ENCODE data around the gene RARRES2. TPM values are rescaled to one million over a fixed set of nuclear protein-coding genes. Genes with fewer than 3 reads are reported as not detected.

The RARRES2 gene
- 149 and 152 TPM in 2 replicates for polyA plus RNA-seq (2013)

- peaks cover 10% of the 10 kb centered on the region for H3K79me1 ChIP-seq (ENCODE audit: low read length)
- peak within 1 kb of the TSS; percentile 85 for H3K18ac ChIP-seq (ENCODE audit: low read length)
- peak within 1 kb of the TSS; percentile 43 for H2AFZ ChIP-seq (ENCODE audit: insufficient read depth, low read length, poor library complexity)
- no peak within 1 kb of the TSS for H3K27ac ChIP-seq (ENCODE audit: low read depth, low read length)
- H4K8ac ChIP-seq (ENCODE audit: low read depth, low read length), result peak within 1 kb of the TSS; percentile 65
- peak within 1 kb of the TSS; percentile 49 for H2AK5ac ChIP-seq (ENCODE audit: low read length)
- H2BK5ac ChIP-seq (ENCODE audit: low read depth, low read length, poor library complexity), result peak within 1 kb of the TSS; percentile 36
- peak within 1 kb of the TSS; percentile 49 for H4K12ac ChIP-seq (ENCODE audit: low read depth, low read length)
- H3K23ac ChIP-seq (ENCODE audit: low read length), result no peak within 1 kb of the TSS
- H3K79me2 ChIP-seq (ENCODE audit: control insufficient read depth, insufficient read depth, low read length, poor library complexity), result peaks cover 7% of the 10 kb centered on the region
- peak within 1 kb of the TSS; percentile 68 for H3K4me3 ChIP-seq (ENCODE audit: low read depth, low read length)
- peak within 1 kb of the TSS; percentile 48 for H2BK120ac ChIP-seq (ENCODE audit: insufficient read depth, low read length, poor library complexity)
- H2BK12ac ChIP-seq (ENCODE audit: low read length), result peak within 1 kb of the TSS; percentile 59
- H4K91ac ChIP-seq (ENCODE audit: low read depth, low read length), result peak within 1 kb of the TSS; percentile 84
- peak within 1 kb of the TSS; percentile 80 for H3K4ac ChIP-seq (ENCODE audit: low read depth, low read length)
- H3K27me3 ChIP-seq (ENCODE audit: insufficient read depth, low read length), result no peaks in the 10 kb centered on the region
- H3K9ac ChIP-seq (ENCODE audit: low read length), result peak within 1 kb of the TSS; percentile 62
- peak within 1 kb of the TSS; percentile 78 for H3K4me2 ChIP-seq (ENCODE audit: low read length)
- H3K36me3 ChIP-seq (ENCODE audit: control insufficient read depth in 1 of 2, insufficient read depth in 2 of 2, low read length in 2 of 2), result peaks cover 3 to 13% of the 10 kb centered on the region in 2 experiments
- H3K9me3 ChIP-seq (ENCODE audit: insufficient read depth, low read depth, low read length), result peaks cover 5% of the 10 kb centered on the region
- H3K4me1 ChIP-seq (ENCODE audit: control insufficient read depth in 1 of 2, insufficient read depth in 2 of 2, low read length in 2 of 2), result peaks cover 14 to 17% of the 10 kb centered on the region in 2 experiments
- H3K14ac ChIP-seq (ENCODE audit: low read length), result peak within 1 kb of the TSS; percentile 82
- WGBS (ENCODE audit: extremely low coverage, insufficient coverage, insufficient read length), result no CpG with 5 or more reads among the region's 49 CpGs
- DNase-seq, result no peak
These were observed at the start of gene RARRES2 for GRCh38 chr7:150341263-150342120. Gene RARRES2 (minus strand): TSS chr7:150341629. CDS start chr7:150340609, 1,020 bp downstream.

DNA sequence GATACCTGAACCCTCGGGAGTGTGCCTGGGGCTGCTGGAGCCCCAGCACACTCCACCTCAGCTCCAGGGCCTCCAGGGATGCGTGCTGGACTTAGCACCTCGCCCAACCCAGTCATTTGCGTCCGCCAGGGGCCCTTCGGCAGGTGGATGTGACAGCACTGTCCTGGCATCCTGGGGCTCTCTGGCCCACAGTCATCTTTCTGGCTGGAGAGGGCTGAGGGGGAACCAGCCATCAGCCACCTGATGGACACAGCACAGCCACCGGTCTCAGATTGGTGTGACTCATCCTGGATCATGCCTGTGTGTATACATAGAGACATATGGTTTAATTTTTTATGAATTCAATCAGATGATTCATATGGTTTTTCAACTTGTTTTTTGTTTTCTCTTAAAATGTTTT, 48.8 kb upstream of the RARRES2 start:
- no peaks in the 10 kb centered on the region for H3K27me3 ChIP-seq (ENCODE audit: insufficient read depth, low read length)
- H3K79me2 ChIP-seq (ENCODE audit: control insufficient read depth, insufficient read depth, low read length, poor library complexity), result no peaks in the 10 kb centered on the region
- H3K4me3 ChIP-seq (ENCODE audit: low read depth, low read length), result no peak overlapping the region
- peaks cover 22 to 24% of the 10 kb centered on the region in 2 experiments for H3K36me3 ChIP-seq (ENCODE audit: control insufficient read depth in 1 of 2, insufficient read depth in 2 of 2, low read length in 2 of 2)
- H2AFZ ChIP-seq (ENCODE audit: insufficient read depth, low read length, poor library complexity), result no peak overlapping the region
- H2BK5ac ChIP-seq (ENCODE audit: low read depth, low read length, poor library complexity), result no peak overlapping the region
- no peak overlapping the region for H4K12ac ChIP-seq (ENCODE audit: low read depth, low read length)
- H3K18ac ChIP-seq (ENCODE audit: low read length), result no peak overlapping the region
- DNase-seq, result no peak
- H2AK5ac ChIP-seq (ENCODE audit: low read length), result no peak overlapping the region
- H3K9ac ChIP-seq (ENCODE audit: low read length), result no peak overlapping the region
- H3K9me3 ChIP-seq (ENCODE audit: insufficient read depth, low read depth, low read length), result no peaks in the 10 kb centered on the region
- H3K23ac ChIP-seq (ENCODE audit: low read length), result no peak overlapping the region
- H3K79me1 ChIP-seq (ENCODE audit: low read length), result no peaks in the 10 kb centered on the region
- no peak overlapping the region for H3K27ac ChIP-seq (ENCODE audit: low read depth, low read length)
- no CpG with 5 or more reads among the region's 7 CpGs for WGBS (ENCODE audit: extremely low coverage, insufficient coverage, insufficient read length)
- H3K4ac ChIP-seq (ENCODE audit: low read depth, low read length), result no peak overlapping the region
- H2BK120ac ChIP-seq (ENCODE audit: insufficient read depth, low read length, poor library complexity), result no peak overlapping the region
- no peak overlapping the region for H4K91ac ChIP-seq (ENCODE audit: low read depth, low read length)
- H4K8ac ChIP-seq (ENCODE audit: low read depth, low read length), result no peak overlapping the region
- peaks cover 3% of the 10 kb centered on the region in 2 experiments for H3K4me1 ChIP-seq (ENCODE audit: control insufficient read depth in 1 of 2, insufficient read depth in 2 of 2, low read length in 2 of 2)
- H2BK12ac ChIP-seq (ENCODE audit: low read length), result no peak overlapping the region
- H3K4me2 ChIP-seq (ENCODE audit: low read length), result no peak overlapping the region
- H3K14ac ChIP-seq (ENCODE audit: low read length), result no peak overlapping the region

- Histone ChIP-seq H2BK12ac (ENCODE audit: low read length) (no peak overlapping the region), H3K14ac (ENCODE audit: low read length) (no peak overlapping the region), H4K12ac (ENCODE audit: low read depth, low read length) (no peak overlapping the region), H3K9ac (ENCODE audit: low read length) (no peak overlapping the region), H2BK120ac (ENCODE audit: insufficient read depth, low read length, poor library complexity) (no peak overlapping the region), H3K27me3 (ENCODE audit: insufficient read depth, low read length) (no peaks in the 10 kb centered on the region), H3K18ac (ENCODE audit: low read length) (no peak overlapping the region), H3K27ac (ENCODE audit: low read depth, low read length) (no peak overlapping the region), H3K79me2 (ENCODE audit: control insufficient read depth, insufficient read depth, low read length, poor library complexity) (no peaks in the 10 kb centered on the region), H2AFZ (ENCODE audit: insufficient read depth, low read length, poor library complexity) (no peak overlapping the region), H2BK5ac (ENCODE audit: low read depth, low read length, poor library complexity) (no peak overlapping the region), H3K9me3 (ENCODE audit: insufficient read depth, low read depth, low read length) (no peaks in the 10 kb centered on the region), H3K79me1 (ENCODE audit: low read length) (no peaks in the 10 kb centered on the region), H4K91ac (ENCODE audit: low read depth, low read length) (no peak overlapping the region), H3K4me1 (ENCODE audit: control insufficient read depth in 1 of 2, insufficient read depth in 2 of 2, low read length in 2 of 2) (peaks cover 8% of the 10 kb centered on the region in 2 experiments), H3K4me3 (ENCODE audit: low read depth, low read length) (no peak overlapping the region), H3K4ac (ENCODE audit: low read depth, low read length) (no peak overlapping the region), H2AK5ac (ENCODE audit: low read length) (no peak overlapping the region), H3K4me2 (ENCODE audit: low read length) (no peak overlapping the region), H3K23ac (ENCODE audit: low read length) (no peak overlapping the region), H4K8ac (ENCODE audit: low read depth, low read length) (no peak overlapping the region), H3K36me3 (ENCODE audit: control insufficient read depth in 1 of 2, insufficient read depth in 2 of 2, low read length in 2 of 2) (peaks cover 22 to 24% of the 10 kb centered on the region in 2 experiments)
- WGBS (ENCODE audit: extremely low coverage, insufficient coverage, insufficient read length), result no CpG with 5 or more reads among the region's 5 CpGs
- DNase-seq, result no peak
These were observed 48.0 kb upstream of the RARRES2 start for GRCh38 chr7:150389532-150389816.

DNA sequence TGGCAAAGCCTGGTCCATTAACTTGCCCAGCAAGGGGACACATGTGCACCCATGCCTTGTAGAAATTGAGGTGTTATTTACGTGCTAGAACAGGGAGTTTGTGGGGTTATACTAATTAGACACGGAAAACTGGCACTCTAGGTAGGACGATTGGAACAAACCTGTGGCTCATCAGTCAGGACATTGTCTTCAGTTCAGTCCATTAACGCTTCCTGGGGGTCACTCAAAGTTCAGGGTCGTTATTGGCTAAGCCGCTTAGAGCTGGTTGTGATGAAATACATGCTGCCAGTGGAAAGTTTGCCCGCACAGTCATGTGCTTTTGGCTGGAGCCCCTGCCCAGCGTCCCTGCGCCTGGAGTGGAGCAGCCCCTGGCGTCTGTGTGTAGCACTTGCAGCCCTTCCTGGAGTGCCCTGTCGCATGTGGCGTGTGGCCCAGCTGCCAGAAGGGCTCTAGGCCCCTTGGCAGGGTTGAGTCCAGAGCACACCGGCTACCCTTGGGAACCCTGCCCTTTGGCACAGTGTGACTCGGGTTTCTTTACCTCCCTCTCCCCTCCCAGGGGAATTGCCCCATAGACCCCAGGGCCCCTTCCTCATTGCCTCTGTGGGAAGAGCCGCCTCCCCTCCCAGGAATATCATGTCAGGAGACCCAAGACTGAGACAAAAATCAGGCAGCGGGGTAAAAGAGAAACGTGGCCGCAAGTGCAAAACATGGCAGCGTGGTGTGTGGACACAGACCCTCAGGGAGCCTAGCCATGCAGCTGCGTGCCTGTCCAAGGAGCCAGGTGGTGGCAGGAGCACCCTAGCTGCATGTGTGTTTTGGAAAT, 47.5 kb upstream of the RARRES2 start:
- no peak overlapping the region for H3K9ac ChIP-seq (ENCODE audit: low read length)
- no peaks in the 10 kb centered on the region for H3K9me3 ChIP-seq (ENCODE audit: insufficient read depth, low read depth, low read length)
- peak in 1 of 2 donors; percentile 45 for DNase-seq
- peak overlapping the region; percentile 8 for H3K14ac ChIP-seq (ENCODE audit: low read length)
- H3K4me1 ChIP-seq (ENCODE audit: control insufficient read depth in 1 of 2, insufficient read depth in 2 of 2, low read length in 2 of 2), result peaks cover 13 to 14% of the 10 kb centered on the region in 2 experiments
- no peak overlapping the region for H2AFZ ChIP-seq (ENCODE audit: insufficient read depth, low read length, poor library complexity)
- H3K4ac ChIP-seq (ENCODE audit: low read depth, low read length), result no peak overlapping the region
- H4K8ac ChIP-seq (ENCODE audit: low read depth, low read length), result no peak overlapping the region
- H3K4me3 ChIP-seq (ENCODE audit: low read depth, low read length), result no peak overlapping the region
- H3K27ac ChIP-seq (ENCODE audit: low read depth, low read length), result no peak overlapping the region
- H2BK5ac ChIP-seq (ENCODE audit: low read depth, low read length, poor library complexity), result no peak overlapping the region
- no peak overlapping the region for H2BK12ac ChIP-seq (ENCODE audit: low read length)
- H3K23ac ChIP-seq (ENCODE audit: low read length), result no peak overlapping the region
- WGBS (ENCODE audit: extremely low coverage, insufficient coverage, insufficient read length), result no CpG with 5 or more reads among the region's 20 CpGs
- peaks cover 3% of the 10 kb centered on the region for H3K79me1 ChIP-seq (ENCODE audit: low read length)
- no peaks in the 10 kb centered on the region for H3K27me3 ChIP-seq (ENCODE audit: insufficient read depth, low read length)
- H3K79me2 ChIP-seq (ENCODE audit: control insufficient read depth, insufficient read depth, low read length, poor library complexity), result peaks cover 3% of the 10 kb centered on the region
- no peak overlapping the region for H3K18ac ChIP-seq (ENCODE audit: low read length)
- H3K36me3 ChIP-seq (ENCODE audit: control insufficient read depth in 1 of 2, insufficient read depth in 2 of 2, low read length in 2 of 2), result peaks cover 22 to 24% of the 10 kb centered on the region in 2 experiments
- no peak overlapping the region for H4K91ac ChIP-seq (ENCODE audit: low read depth, low read length)
- H2AK5ac ChIP-seq (ENCODE audit: low read length), result no peak overlapping the region
- H3K4me2 ChIP-seq (ENCODE audit: low read length), result no peak overlapping the region
- no peak overlapping the region for H4K12ac ChIP-seq (ENCODE audit: low read depth, low read length)
- no peak overlapping the region for H2BK120ac ChIP-seq (ENCODE audit: insufficient read depth, low read length, poor library complexity)

Data from trophoblast cell (in vitro differentiated cells and primary cell).